Mesenchymal stem cell (in vitro differentiated cells and primary cell): ENCODE data around the gene PDHX.

Source experiments
- DNase-seq: peaks from one replicate; pipeline ENCODE4 v3.0.0-alpha.2; 2013
- H2AFZ ChIP-seq: one replicate; pipeline ENCODE4 v1.6.1; 2013; ENCODE audit warnings: low read depth, mild to moderate bottlenecking, control low read depth, inconsistent platforms, low read length, moderate library complexity
- H2AK5ac ChIP-seq: 2 replicates; pipeline ENCODE4 v1.6.1; 2013; ENCODE audit warnings: low read length, moderate library complexity, mild to moderate bottlenecking, inconsistent platforms; ENCODE audit not compliant: severe bottlenecking
- H2BK120ac ChIP-seq: one replicate; pipeline ENCODE4 v1.6.1; 2013; ENCODE audit warnings: low read depth, mild to moderate bottlenecking, inconsistent platforms, low read length, moderate library complexity
- H2BK12ac ChIP-seq, 2 experiments: one replicate each; pipeline ENCODE4 v1.6.1; 2013; ENCODE audit warnings: inconsistent platforms in 2 of 2, low read length in 2 of 2, mild to moderate bottlenecking in 2 of 2, moderate library complexity in 2 of 2, control low read depth in 1 of 2
- H2BK15ac ChIP-seq: one replicate; pipeline ENCODE4 v1.6.1; 2013; ENCODE audit warnings: mild to moderate bottlenecking, low read depth, inconsistent platforms; ENCODE audit not compliant: poor library complexity, severe bottlenecking
- H2BK5ac ChIP-seq: 2 replicates; pipeline ENCODE4 v1.6.1; 2013; ENCODE audit warnings: low read depth, mild to moderate bottlenecking, low read length, control low read depth, inconsistent platforms; ENCODE audit not compliant: poor library complexity, severe bottlenecking
- H3K14ac ChIP-seq, 2 experiments: one replicate each; pipeline ENCODE4 v1.6.1; 2013; ENCODE audit warnings: inconsistent platforms in 2 of 2, low read length in 2 of 2, control low read depth in 1 of 2, mild to moderate bottlenecking in 1 of 2, moderate library complexity in 1 of 2
- H3K18ac ChIP-seq, 2 experiments: one replicate each; pipeline ENCODE4 v1.6.1; 2013; ENCODE audit warnings: inconsistent platforms in 2 of 2, low read length in 2 of 2, control low read depth in 1 of 2, low read depth in 1 of 2, mild to moderate bottlenecking in 1 of 2
- H3K23ac ChIP-seq, 2 experiments: one replicate each; pipeline ENCODE4 v1.6.1; 2013; ENCODE audit warnings: inconsistent platforms in 2 of 2, low read length in 2 of 2, mild to moderate bottlenecking in 2 of 2, moderate library complexity in 2 of 2, control low read depth in 1 of 2
- H3K27ac ChIP-seq: 2 replicates; pipeline ENCODE4 v1.5.1; 2013; ENCODE audit warnings: mild to moderate bottlenecking, moderate library complexity, low read length, control low read depth, inconsistent platforms; ENCODE audit not compliant: poor library complexity, severe bottlenecking
- H3K27me3 ChIP-seq, 2 experiments: 2 replicates each; pipeline versions ENCODE4 v1.6.1 to v1.7.0; 2013; ENCODE audit warnings: low read length in 2 of 2, mild to moderate bottlenecking in 2 of 2, moderate library complexity in 2 of 2, control low read depth in 1 of 2, inconsistent platforms in 1 of 2; ENCODE audit not compliant: control insufficient read depth in 1 of 2, insufficient read depth in 1 of 2
- H3K36me3 ChIP-seq, 2 experiments: 2 replicates each; pipeline versions ENCODE4 v1.6.1 to v1.7.0; 2013; ENCODE audit warnings: low read length in 2 of 2, control low read depth in 1 of 2, inconsistent platforms in 1 of 2, low read depth in 1 of 2, mild to moderate bottlenecking in 1 of 2; ENCODE audit not compliant: insufficient read depth in 2 of 2, control insufficient read depth in 1 of 2
- H3K4ac ChIP-seq, 2 experiments: one replicate each; pipeline ENCODE4 v1.6.1; 2013; ENCODE audit warnings: inconsistent platforms in 2 of 2, low read length in 2 of 2, mild to moderate bottlenecking in 2 of 2, moderate library complexity in 2 of 2, control low read depth in 1 of 2, low read depth in 1 of 2
- H3K4me1 ChIP-seq: 2 replicates; pipeline ENCODE4 v1.6.1; 2013; ENCODE audit warnings: low read depth, low read length, control low read depth; ENCODE audit not compliant: control insufficient read depth, insufficient read depth
- H3K4me2 ChIP-seq: 2 replicates; pipeline ENCODE4 v1.6.1; 2013; ENCODE audit warnings: low read length, mild to moderate bottlenecking, inconsistent platforms; ENCODE audit not compliant: poor library complexity, severe bottlenecking
- H3K4me3 ChIP-seq, 2 experiments: 2 replicates each; pipeline versions ENCODE4 v1.5.1 to v1.7.0; 2013; ENCODE audit warnings: low read length in 2 of 2, mild to moderate bottlenecking in 2 of 2, control low read depth in 1 of 2, low read depth in 1 of 2; ENCODE audit not compliant: insufficient read depth in 1 of 2
- H3K79me1 ChIP-seq: replicated peaks from 2 replicates; pipeline ENCODE4 v1.6.1; 2013; ENCODE audit warnings: mild to moderate bottlenecking, control low read depth, low read length, inconsistent platforms; ENCODE audit not compliant: poor library complexity, severe bottlenecking
- H3K9ac ChIP-seq: 2 replicates; pipeline ENCODE4 v1.7.0; 2013; ENCODE audit warnings: mild to moderate bottlenecking, low read length, moderate library complexity
- H3K9me3 ChIP-seq: 2 replicates; pipeline ENCODE4 v1.7.0; 2013; ENCODE audit warnings: mild to moderate bottlenecking, low read length; ENCODE audit not compliant: control insufficient read depth
- H4K8ac ChIP-seq: one replicate; pipeline ENCODE4 v1.6.1; 2013; ENCODE audit warnings: inconsistent platforms, mild to moderate bottlenecking, low read length, moderate library complexity
- H4K91ac ChIP-seq: one replicate; pipeline ENCODE4 v1.6.1; 2013; ENCODE audit warnings: mild to moderate bottlenecking, low read length, inconsistent platforms
- WGBS: methylation state at CpG from one replicate; pipeline ENCODE4 v1.1.7; 2013; ENCODE audit warnings: mixed read lengths; 5-methylcytosine and 5-hydroxymethylcytosine counted together

PDHX gene

DNA sequence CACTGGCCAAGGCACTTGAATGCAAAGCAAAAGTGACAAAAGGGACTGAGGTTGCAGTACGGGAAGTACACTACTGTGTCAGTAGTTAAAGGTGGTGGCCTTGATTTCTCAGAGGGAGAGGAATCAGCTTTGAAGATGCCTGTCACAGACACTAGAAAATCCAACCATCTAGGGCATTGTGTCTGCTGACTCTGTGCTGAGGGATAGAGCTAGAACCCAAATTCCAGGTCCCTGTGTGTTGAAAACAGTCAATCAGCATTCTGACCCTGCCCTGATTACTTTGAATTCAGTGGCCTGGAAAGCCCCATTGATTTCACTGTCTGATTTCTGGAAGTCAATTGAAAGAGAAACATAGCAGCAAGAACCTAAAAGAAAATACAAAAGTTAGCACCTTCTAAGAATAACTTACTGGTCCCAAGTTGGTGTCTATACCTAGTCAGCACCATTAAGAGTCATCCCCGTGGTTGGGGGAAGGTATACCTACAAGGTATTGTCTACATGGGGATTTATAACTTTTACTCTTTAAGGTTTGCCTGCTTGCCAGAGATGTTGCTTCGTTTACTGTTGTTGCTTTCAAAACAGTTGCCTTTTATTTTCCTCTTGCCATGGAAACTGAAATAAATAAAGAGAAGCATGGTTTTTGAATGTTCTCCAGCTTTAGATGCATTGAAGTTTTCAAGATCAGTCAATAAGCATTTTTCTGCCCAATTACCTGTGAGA is 97.3 kb downstream of the PDHX start:
- no peak overlapping the region for H2BK15ac ChIP-seq
- peak; percentile 88 for DNase-seq
- H2BK12ac ChIP-seq: peak overlapping the region; percentile 45 to 83
- peak overlapping the region; percentile 29 for H4K8ac ChIP-seq
- no peak overlapping the region for H2BK5ac ChIP-seq
- H3K4me2 ChIP-seq: no peak overlapping the region
- no peak overlapping the region for H3K27ac ChIP-seq
- H3K4ac ChIP-seq: peak overlapping the region in 1 of 2 experiments; percentile 95
- H3K36me3 ChIP-seq: no peaks in the 10 kb centered on the region
- peaks cover 1% of the 10 kb centered on the region for H3K79me1 ChIP-seq
- no peak overlapping the region for H2BK120ac ChIP-seq
- H3K4me1 ChIP-seq: peaks cover 4% of the 10 kb centered on the region
- H3K9me3 ChIP-seq: no peaks in the 10 kb centered on the region
- H4K91ac ChIP-seq: peak overlapping the region; percentile 48
- 72% methylated on average over 3 of the region's 3 CpGs for whole genome bisulfite sequencing
- H2AFZ ChIP-seq: no peak overlapping the region
- H3K27me3 ChIP-seq: no peaks in the 10 kb centered on the region
- no peak overlapping the region for H3K14ac ChIP-seq
- peak overlapping the region in 1 of 2 experiments; percentile 7 for H3K4me3 ChIP-seq
- H3K9ac ChIP-seq: peak overlapping the region; percentile 78
- no peak overlapping the region for H3K23ac ChIP-seq
- H2AK5ac ChIP-seq: peak overlapping the region; percentile 39
- H3K18ac ChIP-seq: peak overlapping the region; percentile 69 to 89

- peak overlapping the region; percentile 78 for H3K9ac ChIP-seq
- H2BK5ac ChIP-seq: no peak overlapping the region
- H3K4ac ChIP-seq: no peak overlapping the region
- no peak overlapping the region for H2BK12ac ChIP-seq
- H3K27me3 ChIP-seq: no peaks in the 10 kb centered on the region
- no peak overlapping the region for H2BK120ac ChIP-seq
- H3K4me3 ChIP-seq: peak overlapping the region in 1 of 2 experiments; percentile 7
- no peak overlapping the region for H4K8ac ChIP-seq
- no peak overlapping the region for H4K91ac ChIP-seq
- H3K4me2 ChIP-seq: no peak overlapping the region
- H3K79me1 ChIP-seq: peaks cover 1% of the 10 kb centered on the region
- no peak overlapping the region for H3K27ac ChIP-seq
- DNase-seq: peak; percentile 89
- H2AK5ac ChIP-seq: no peak overlapping the region
- H2BK15ac ChIP-seq: no peak overlapping the region
- H3K14ac ChIP-seq: no peak overlapping the region
- no peak overlapping the region for H3K18ac ChIP-seq
- WGBS: 0% methylated on average over 2 of the region's 2 CpGs
- H2AFZ ChIP-seq: no peak overlapping the region
- H3K4me1 ChIP-seq: peaks cover 2% of the 10 kb centered on the region
- H3K36me3 ChIP-seq: no peaks in the 10 kb centered on the region
- no peak overlapping the region for H3K23ac ChIP-seq
- no peaks in the 10 kb centered on the region for H3K9me3 ChIP-seq
Observed at GRCh38 chr11:35014346-35014745, 97.9 kb downstream of the PDHX start.

DNA sequence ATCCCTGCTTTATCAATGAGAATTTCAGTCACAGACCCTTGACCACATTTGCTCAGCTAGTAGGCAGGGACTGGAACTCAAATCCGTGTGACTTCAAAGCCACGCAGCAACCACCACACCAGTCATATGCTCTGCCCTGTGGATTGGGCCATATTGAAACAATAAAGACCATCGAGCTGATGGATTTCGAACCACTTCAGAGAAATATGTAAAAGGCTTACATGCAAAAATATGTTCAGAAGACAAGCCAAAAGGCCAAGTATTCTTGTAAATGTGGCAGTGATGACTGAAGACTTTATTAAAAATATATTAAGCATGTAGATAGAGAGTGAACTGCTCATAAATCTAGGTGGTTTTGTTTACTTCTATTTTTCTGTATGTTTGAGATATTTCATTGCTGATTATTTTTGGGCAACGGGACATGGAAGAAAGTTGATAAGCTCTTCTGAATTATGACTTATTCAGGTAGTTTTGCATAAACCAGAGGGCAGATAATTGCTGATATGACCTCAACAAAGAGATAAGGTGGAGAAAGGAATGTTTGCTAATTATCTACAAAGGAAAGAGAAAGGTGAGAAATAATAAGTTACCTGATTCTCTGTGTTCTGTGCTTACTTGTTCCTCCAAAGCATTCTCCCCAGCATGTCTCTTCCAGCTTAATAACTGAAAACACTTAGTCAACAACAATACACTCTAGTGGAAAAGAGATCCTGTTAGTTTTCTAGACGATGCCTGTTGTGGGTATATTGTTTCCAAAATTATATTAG is 99.4 kb downstream of the PDHX start:
- no peak overlapping the region for H2BK15ac ChIP-seq
- peak overlapping the region in 1 of 2 experiments; percentile 69 for H2BK12ac ChIP-seq
- H2BK120ac ChIP-seq: no peak overlapping the region
- H3K9ac ChIP-seq: no peak overlapping the region
- no peaks in the 10 kb centered on the region for H3K27me3 ChIP-seq
- peaks cover 2% of the 10 kb centered on the region for H3K4me1 ChIP-seq
- no peaks in the 10 kb centered on the region for H3K36me3 ChIP-seq
- H3K18ac ChIP-seq: no peak overlapping the region
- WGBS: 98% methylated on average over 5 of the region's 6 CpGs
- no peak overlapping the region for H4K8ac ChIP-seq
- no peak overlapping the region for H2BK5ac ChIP-seq
- no peak overlapping the region for H3K4ac ChIP-seq
- no peak overlapping the region for H3K23ac ChIP-seq
- H2AFZ ChIP-seq: no peak overlapping the region
- H4K91ac ChIP-seq: no peak overlapping the region
- H3K4me2 ChIP-seq: no peak overlapping the region
- no peak overlapping the region for H3K4me3 ChIP-seq
- H2AK5ac ChIP-seq: no peak overlapping the region
- no peaks in the 10 kb centered on the region for H3K9me3 ChIP-seq
- DNase-seq: no peak
- no peak overlapping the region for H3K27ac ChIP-seq
- H3K14ac ChIP-seq: no peak overlapping the region
- H3K79me1 ChIP-seq: no peaks in the 10 kb centered on the region

- no peaks in the 10 kb centered on the region for H3K36me3 ChIP-seq
- H2BK120ac ChIP-seq: no peak overlapping the region
- H3K4ac ChIP-seq: no peak overlapping the region
- no peak overlapping the region for H2AK5ac ChIP-seq
- no peaks in the 10 kb centered on the region for H3K79me1 ChIP-seq
- H3K27me3 ChIP-seq: no peaks in the 10 kb centered on the region
- no peak overlapping the region for H2AFZ ChIP-seq
- no peak overlapping the region for H4K8ac ChIP-seq
- no peak overlapping the region for H3K9ac ChIP-seq
- H3K4me3 ChIP-seq: no peak overlapping the region
- H4K91ac ChIP-seq: no peak overlapping the region
- no peak overlapping the region for H3K14ac ChIP-seq
- no peak overlapping the region for H2BK15ac ChIP-seq
- H3K4me2 ChIP-seq: no peak overlapping the region
- DNase-seq: no peak
- no peak overlapping the region for H2BK12ac ChIP-seq
- H2BK5ac ChIP-seq: no peak overlapping the region
- 90% methylated on average over 4 of the region's 4 CpGs for WGBS
- H3K27ac ChIP-seq: no peak overlapping the region
- no peak overlapping the region for H3K23ac ChIP-seq
- H3K4me1 ChIP-seq: no peaks in the 10 kb centered on the region
- H3K18ac ChIP-seq: no peak overlapping the region
- H3K9me3 ChIP-seq: no peaks in the 10 kb centered on the region
Observed at GRCh38 chr11:35016916-35017315, 100.5 kb downstream of the PDHX start.
